Muscle layer of colon (tissue), 2 donors: Measurements from ENCODE around the gene SCUBE1.

Experiments used
- H3K27ac ChIP-seq: one replicate; pipeline ENCODE4 v1.7.0; 2013; ENCODE audit warnings: low read depth, mild to moderate bottlenecking, low read length, moderate library complexity
- H3K27me3 ChIP-seq, 2 donors: one replicate each; pipeline ENCODE4 v1.7.0; 2013; ENCODE audit warnings: low read length in 2 of 2, mild to moderate bottlenecking in 2 of 2; ENCODE audit not compliant: insufficient read depth in 2 of 2, control insufficient read depth in 1 of 2
- H3K36me3 ChIP-seq: one replicate; pipeline ENCODE4 v1.7.0; 2013; ENCODE audit warnings: mild to moderate bottlenecking, low read length; ENCODE audit not compliant: insufficient read depth
- H3K4me1 ChIP-seq: one replicate; pipeline ENCODE4 v1.7.0; 2013; ENCODE audit warnings: mild to moderate bottlenecking, low read length; ENCODE audit not compliant: insufficient read depth
- H3K4me3 ChIP-seq, 2 donors: one replicate each; pipeline ENCODE4 v1.7.0; 2013; ENCODE audit warnings: low read length in 2 of 2, low read depth in 1 of 2, mild to moderate bottlenecking in 1 of 2, moderate library complexity in 1 of 2
- H3K9ac ChIP-seq: one replicate; pipeline ENCODE4 v1.7.0; 2013; ENCODE audit warnings: low read length
- H3K9me3 ChIP-seq: one replicate; pipeline ENCODE4 v1.7.0; 2013; ENCODE audit warnings: mild to moderate bottlenecking, low read length
- donor health status: abdominal sarcoma.
- donor health status: Adenocarcinoma of cecum.

Gene SCUBE1

DNA sequence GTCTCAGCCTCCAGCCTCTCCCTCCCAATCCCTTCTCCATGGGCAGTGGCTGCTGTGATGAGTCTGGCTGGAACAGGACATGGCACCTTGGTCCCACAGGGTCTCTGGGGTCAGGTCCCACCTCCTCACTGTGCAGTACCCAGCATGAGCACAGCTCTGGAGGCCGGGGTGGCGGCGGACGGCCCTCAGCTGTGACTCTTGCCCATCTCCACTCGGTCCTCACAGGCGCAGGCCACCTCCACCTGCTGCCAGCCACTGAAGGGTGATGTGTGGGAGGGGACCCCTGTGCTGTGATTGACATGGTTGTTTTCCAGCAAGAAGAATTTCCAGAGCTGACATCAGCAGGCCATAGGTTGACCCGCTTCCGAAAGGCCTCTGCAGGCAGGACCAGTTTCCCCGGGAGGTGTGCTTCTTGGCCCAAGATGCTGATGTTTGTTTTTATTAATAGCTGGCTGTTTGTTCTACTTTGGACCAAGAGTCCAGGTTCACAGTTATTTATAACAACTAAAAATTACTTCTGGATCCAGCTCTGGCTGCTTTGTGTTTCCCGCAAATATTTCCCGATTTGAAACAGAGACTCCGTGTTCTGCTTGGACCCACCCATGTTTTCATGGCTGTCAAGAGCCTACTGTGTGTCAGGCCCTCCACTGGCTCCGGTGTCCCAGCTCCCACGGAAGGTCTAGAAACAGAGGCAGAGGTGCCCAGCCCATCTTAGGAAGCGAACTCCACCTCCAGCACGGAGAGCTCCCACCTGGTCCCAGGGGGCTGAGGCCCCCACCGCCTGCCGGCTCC is 45.7 kb downstream of the SCUBE1 start:
- no peaks in the 10 kb centered on the region for H3K9me3 ChIP-seq
- H3K36me3 ChIP-seq: no peaks in the 10 kb centered on the region
- H3K27ac ChIP-seq: no peak overlapping the region
- no peak overlapping the region for H3K4me3 ChIP-seq
- H3K27me3 ChIP-seq: no peaks in the 10 kb centered on the region
- H3K9ac ChIP-seq: no peak overlapping the region
- peaks cover 56% of the 10 kb centered on the region for H3K4me1 ChIP-seq

DNA sequence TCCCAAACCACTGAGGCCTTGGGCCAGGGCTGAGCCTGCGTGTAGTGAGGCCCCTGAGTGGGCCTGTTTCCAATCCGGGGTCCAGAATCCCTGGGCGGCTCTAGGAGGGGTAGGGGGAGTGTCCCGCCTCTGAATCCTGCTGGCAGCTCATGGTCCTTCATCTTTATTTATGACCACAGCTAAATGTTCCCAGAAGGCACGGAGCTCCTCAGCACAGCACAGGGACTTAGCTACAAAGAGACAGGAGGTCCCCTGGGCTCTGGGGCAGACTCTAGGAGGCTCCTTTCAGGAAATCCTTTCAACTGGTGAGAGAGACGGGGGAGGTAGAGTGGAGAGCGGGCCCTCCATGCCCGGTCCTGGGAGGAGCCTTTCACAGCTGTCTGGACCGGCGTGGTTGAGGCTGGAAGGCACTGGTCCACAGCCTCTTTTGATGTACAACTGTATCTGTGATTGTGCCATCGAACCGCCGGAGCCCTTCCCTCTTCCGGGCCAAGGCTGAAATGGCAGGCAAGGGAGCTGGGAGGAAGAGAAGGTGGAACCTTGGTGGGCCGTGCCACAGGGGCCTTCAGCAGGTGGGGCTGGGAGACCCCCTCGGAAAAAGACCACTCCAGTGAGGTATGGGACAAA is 46.8 kb downstream of the SCUBE1 start:
- Histone ChIP-seq H3K36me3 (no peaks in the 10 kb centered on the region), H3K4me3 (no peak overlapping the region), H3K4me1 (peaks cover 67% of the 10 kb centered on the region), H3K27me3 (no peaks in the 10 kb centered on the region), H3K27ac (no peak overlapping the region), H3K9me3 (no peaks in the 10 kb centered on the region), H3K9ac (no peak overlapping the region)

DNA sequence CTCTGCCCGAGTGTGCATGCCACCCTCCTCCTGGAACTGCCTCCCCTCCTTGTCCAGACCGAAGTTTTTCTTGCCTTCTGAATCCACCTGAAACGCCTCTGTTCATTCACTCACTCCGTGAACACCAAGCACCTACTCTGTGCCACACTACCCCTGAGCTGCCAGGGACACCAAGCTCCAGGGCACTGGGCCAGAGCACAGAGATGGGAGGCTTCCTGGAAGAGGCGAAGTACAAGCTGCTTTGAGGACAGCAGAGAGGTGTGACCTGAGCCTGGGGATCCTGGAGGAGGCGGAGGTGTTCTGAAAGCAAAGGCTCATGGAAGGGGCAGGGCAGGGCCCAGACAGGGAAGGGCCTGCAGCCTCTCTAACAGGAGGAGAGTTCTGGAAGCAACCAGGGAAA is 47.5 kb downstream of the SCUBE1 start:
- H3K36me3 ChIP-seq: no peaks in the 10 kb centered on the region
- H3K27ac ChIP-seq: no peak overlapping the region
- no peak overlapping the region for H3K9ac ChIP-seq
- H3K9me3 ChIP-seq: no peaks in the 10 kb centered on the region
- H3K4me3 ChIP-seq: no peak overlapping the region
- peaks cover 0 to 4% of the 10 kb centered on the region in 2 donors for H3K27me3 ChIP-seq
- H3K4me1 ChIP-seq: peaks cover 70% of the 10 kb centered on the region

DNA sequence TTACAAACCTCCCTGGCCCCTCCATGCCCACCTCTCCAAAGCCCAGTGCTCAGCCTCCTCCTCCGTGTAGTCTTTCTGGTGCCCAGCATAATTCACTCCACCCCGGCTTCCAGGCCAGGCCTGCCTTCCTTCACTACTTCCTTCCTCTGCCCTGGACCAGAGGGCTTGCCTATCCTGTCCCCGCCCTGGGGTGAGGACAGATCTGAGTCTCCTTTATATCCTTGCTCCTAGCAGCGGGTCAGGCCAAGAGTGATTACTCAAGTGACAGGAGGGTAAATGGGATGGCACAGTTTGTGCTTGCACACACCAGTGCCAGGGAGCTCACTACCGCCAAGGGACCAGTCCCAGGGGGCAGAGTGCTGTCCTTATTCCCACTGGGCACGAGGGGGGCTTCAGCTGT is 48.0 kb downstream of the SCUBE1 start:
- H3K9ac ChIP-seq: no peak overlapping the region
- peaks cover 0 to 4% of the 10 kb centered on the region in 2 donors for H3K27me3 ChIP-seq
- no peak overlapping the region for H3K27ac ChIP-seq
- H3K4me3 ChIP-seq: no peak overlapping the region
- no peaks in the 10 kb centered on the region for H3K36me3 ChIP-seq
- no peaks in the 10 kb centered on the region for H3K9me3 ChIP-seq
- H3K4me1 ChIP-seq: peaks cover 75% of the 10 kb centered on the region

DNA sequence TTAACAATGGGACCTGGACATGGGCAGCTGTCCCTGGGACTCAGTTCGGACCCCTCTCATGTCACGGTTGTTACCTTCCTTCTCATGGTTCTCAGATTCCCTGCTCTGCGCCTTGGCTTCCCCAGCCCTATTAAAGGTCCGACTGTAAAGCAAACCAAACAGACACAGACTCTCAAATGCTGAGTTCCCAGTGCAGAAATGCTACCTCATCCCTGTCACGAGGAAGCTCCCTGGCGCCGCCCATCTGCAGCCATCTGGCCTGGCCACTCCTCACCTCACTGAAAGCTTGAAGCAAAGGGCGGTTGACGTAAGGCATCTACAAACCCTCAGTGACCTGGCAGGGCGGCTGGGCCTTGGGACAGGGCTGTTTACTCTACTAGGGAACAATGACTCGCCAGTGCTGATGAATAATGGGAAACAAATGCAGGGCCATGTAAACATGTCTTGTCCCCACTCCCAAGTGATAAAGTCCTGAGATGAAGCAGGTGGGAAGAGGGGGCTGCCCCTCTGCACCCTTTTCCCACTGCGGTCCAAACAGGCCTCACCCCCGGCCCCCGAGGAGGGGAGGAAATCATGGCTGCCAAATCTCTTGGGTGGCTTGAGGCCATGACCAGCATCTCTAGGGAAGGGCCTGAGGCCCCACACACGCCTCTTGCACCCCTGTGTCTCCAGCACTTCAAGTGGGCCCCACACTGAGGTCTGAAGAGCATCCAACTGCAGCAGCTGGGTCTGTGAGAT is 49.3 kb downstream of the SCUBE1 start:
- Histone ChIP-seq H3K4me1 (peaks cover 88% of the 10 kb centered on the region), H3K27ac (no peak overlapping the region), H3K4me3 (no peak overlapping the region), H3K36me3 (no peaks in the 10 kb centered on the region), H3K27me3 (peaks cover 0 to 4% of the 10 kb centered on the region in 2 donors), H3K9me3 (no peaks in the 10 kb centered on the region), H3K9ac (no peak overlapping the region)

DNA sequence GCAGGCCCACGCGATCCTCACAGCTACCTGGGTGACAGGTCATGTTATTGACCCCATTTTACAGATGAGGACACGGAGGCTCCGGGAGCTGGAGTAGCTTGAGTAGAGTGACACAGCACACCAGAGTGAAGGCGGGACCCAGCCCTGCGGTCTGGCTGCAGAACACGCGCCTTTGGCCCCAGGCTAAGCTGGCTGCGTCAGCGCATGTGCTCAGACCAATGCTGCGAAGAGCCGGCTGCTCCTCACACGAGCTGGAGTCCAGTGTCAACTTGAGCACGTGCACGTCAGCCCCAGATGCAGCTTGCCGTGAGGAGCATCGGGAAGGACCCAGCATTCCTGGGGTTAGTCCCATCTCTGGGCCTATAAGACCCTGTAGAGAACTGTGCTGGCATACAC is 49.9 kb downstream of the SCUBE1 start:
- H3K36me3 ChIP-seq: no peaks in the 10 kb centered on the region
- H3K4me3 ChIP-seq: no peak overlapping the region
- H3K4me1 ChIP-seq: peaks cover 87% of the 10 kb centered on the region
- peaks cover 0 to 4% of the 10 kb centered on the region in 2 donors for H3K27me3 ChIP-seq
- no peaks in the 10 kb centered on the region for H3K9me3 ChIP-seq
- H3K27ac ChIP-seq: no peak overlapping the region
- no peak overlapping the region for H3K9ac ChIP-seq

DNA sequence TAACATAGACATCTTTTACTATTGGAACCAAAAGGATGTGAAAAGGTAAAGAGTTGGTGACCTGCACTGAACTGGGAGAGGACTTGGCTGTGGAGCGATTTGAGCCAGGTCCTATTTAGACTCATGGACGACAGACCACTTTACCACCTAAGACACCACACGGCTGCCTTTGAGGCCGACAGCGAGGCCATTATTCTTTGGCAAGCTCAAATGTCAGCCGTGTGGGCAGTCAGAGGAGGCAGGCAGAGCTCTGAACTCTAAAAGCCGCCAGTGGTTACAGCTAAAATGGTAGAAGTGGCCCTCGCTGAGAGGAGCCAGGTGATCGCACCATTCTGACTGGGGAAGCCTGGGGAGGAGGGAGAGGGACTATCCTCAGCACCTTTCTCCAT is 50.5 kb downstream of the SCUBE1 start:
- Histone ChIP-seq H3K27ac (no peak overlapping the region), H3K36me3 (no peaks in the 10 kb centered on the region), H3K9me3 (no peaks in the 10 kb centered on the region), H3K4me1 (peaks cover 80% of the 10 kb centered on the region), H3K9ac (no peak overlapping the region), H3K27me3 (peaks cover 0 to 4% of the 10 kb centered on the region in 2 donors), H3K4me3 (no peak overlapping the region)

DNA sequence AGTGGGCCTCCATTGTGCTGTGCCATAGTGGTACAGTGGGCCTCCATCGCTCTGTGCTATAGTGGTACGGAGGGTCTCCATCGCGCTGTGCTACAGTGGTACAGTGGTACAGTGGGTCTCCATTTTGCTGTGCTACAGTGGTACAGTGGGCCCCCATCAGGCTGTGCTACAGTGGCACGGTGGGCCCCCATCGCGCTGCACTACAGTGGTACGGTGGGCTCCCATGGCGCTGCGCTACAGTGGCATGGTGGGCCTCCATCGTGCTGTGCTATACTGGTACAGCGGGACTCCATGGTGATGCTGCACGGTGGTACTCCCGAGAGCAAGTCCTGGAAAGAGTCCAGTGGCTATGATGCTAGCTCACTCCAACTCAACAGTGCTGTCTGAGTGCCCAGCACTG is 51.8 kb downstream of the SCUBE1 start:
- H3K9ac ChIP-seq: no peak overlapping the region
- no peak overlapping the region for H3K27ac ChIP-seq
- H3K36me3 ChIP-seq: no peaks in the 10 kb centered on the region
- H3K4me3 ChIP-seq: no peak overlapping the region
- peaks cover 69% of the 10 kb centered on the region for H3K4me1 ChIP-seq
- peaks cover 0 to 4% of the 10 kb centered on the region in 2 donors for H3K27me3 ChIP-seq
- no peaks in the 10 kb centered on the region for H3K9me3 ChIP-seq

DNA sequence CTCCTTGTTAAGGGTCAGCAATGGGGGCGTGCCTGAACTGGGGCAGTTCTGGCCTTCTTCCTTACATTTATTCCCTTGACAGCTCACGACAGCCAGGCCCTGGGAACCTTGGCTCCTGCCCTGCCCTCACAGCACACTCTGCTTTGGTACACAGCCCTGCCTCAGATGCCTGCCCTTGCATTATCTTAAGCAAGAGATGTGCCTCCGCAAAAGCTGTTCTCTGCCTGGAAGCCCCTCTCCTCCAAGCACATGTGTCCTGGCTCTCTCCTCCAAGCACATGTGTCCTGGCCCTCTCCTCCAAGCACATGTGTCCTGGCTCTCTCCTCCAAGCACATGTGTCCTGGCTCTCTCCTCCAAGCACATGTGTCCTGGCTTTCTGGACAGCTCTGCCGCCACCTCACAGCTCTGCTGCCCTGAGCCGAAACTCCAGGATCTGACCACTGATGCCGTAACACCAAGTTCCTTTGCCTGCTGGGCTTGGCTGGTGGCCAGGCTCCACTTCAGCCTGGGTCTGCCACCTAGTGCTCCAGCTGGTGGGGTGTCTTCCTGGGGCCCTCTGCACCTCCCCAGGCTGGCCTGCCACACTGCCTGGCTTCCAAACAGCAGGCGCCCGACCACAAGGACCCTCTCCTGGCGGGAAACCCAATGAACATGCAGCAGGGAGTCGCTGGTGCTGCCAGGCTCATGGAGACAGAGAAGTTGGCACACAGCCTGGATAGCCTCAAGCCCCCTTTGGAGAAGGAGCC is 53.0 kb downstream of the SCUBE1 start:
- H3K4me1 ChIP-seq: peaks cover 57% of the 10 kb centered on the region
- H3K4me3 ChIP-seq: peak overlapping the region in 1 of 2 donors; percentile 39
- peak overlapping the region; percentile 2 for H3K9ac ChIP-seq
- peaks cover 0 to 4% of the 10 kb centered on the region in 2 donors for H3K27me3 ChIP-seq
- H3K9me3 ChIP-seq: no peaks in the 10 kb centered on the region
- peak overlapping the region; percentile 61 for H3K27ac ChIP-seq
- no peaks in the 10 kb centered on the region for H3K36me3 ChIP-seq

DNA sequence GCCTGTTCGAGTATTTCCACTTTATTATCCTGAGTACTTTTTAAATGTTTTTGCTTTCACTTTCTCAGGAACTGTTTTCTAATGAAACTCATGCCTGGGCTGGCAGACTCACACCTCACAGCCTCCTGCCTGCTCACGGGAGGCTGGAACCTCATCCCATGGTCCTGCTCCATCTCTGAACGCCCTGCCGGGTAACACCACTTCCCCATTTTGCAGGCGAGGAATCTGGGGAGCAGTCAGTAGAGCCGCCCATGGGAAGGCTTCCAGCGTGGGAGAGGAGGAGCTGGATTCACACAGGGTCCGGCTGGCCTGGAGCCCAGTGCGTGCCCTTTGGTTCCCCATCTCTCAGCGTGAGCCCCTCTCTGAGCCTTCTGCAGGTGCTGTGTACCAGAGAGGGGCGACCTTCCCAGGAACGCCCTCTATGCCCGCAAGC is 53.6 kb downstream of the SCUBE1 start:
- H3K27me3 ChIP-seq: peaks cover 0 to 4% of the 10 kb centered on the region in 2 donors
- peak overlapping the region; percentile 2 for H3K9ac ChIP-seq
- H3K4me1 ChIP-seq: peaks cover 51% of the 10 kb centered on the region
- peak overlapping the region; percentile 61 for H3K27ac ChIP-seq
- no peaks in the 10 kb centered on the region for H3K9me3 ChIP-seq
- H3K36me3 ChIP-seq: no peaks in the 10 kb centered on the region
- peak overlapping the region; percentile 22 to 39 for H3K4me3 ChIP-seq
